GM19468 (cell line): ENCODE results near the gene MUC6.

ENCODE experiments used
- ATAC-seq: cut with Tn5 transposase; IDR thresholded peaks from one replicate; pipeline ENCODE4 v1.9.1; 2021; ENCODE audit warnings: mild to moderate bottlenecking, moderate library complexity, moderate number of reproducible peaks; ENCODE audit not compliant: unreplicated experiment; ENCODE audit errors: extremely low read depth

Gene MUC6

DNA sequence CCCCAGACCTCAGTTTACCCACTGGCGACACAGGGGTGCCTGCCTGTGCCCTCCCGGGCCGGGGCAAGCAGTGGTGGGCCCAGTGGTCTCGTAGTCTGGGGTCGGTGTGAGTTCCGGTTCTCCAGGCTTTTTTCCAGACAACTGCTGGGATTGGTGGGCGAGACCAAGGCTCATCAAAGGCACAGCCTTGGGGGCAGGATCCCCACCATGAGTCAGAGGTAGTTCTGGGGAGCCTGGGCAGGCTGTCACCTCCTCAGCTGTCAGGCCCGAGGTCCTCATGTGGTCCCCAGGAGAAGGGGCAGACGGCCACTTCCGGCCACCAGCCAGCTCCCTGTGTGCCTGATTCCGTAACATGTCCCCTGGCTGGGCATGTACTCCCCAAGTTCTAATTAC, 37.3 kb upstream of the MUC6 start:
- no peak for ATAC-seq

DNA sequence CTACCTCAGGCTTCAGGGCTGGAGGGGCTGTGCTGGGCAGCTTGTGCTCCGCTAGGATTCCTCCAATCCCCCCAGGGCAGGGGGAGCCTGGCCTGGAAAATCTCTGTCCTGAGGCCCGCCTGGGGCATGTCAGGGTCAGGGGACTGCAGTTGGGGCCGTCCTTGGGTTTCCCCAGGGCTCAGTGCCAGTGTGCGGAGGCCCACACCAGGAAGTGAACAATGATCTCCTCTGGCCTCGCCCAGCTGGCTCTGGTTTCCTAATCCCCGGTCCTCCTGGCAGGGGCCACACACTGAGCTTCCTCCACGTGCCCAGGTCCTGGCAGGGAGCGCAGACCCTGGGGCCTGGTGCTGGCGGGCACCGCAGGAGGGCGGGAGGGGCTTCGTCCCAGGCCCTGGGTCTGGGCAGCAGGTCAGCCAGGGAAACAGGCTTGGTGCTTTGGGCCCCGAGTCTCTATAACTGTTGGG, 36.8 kb upstream of the MUC6 start:
- ATAC-seq: no peak

DNA sequence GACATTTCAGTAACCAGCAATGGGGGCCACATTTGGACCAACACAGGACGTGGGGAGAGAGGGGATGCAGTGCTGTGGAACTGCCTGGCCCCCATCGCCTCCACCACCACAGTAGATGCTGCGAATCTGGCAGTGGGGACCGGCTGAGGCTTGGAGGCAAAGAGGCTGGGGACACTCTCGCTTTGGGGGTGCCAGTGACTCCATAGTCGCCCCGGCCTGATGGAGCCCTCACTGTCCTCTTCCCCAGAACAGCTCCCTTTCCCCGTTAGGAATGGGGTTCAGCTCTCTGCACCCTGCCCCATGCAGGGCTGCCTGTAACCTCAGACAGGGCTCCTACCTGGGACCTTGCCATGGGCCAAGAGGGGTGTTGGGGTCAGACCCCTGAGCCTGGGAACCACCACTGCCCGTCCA, 36.3 kb upstream of the MUC6 start:
- ATAC-seq: no peak

DNA sequence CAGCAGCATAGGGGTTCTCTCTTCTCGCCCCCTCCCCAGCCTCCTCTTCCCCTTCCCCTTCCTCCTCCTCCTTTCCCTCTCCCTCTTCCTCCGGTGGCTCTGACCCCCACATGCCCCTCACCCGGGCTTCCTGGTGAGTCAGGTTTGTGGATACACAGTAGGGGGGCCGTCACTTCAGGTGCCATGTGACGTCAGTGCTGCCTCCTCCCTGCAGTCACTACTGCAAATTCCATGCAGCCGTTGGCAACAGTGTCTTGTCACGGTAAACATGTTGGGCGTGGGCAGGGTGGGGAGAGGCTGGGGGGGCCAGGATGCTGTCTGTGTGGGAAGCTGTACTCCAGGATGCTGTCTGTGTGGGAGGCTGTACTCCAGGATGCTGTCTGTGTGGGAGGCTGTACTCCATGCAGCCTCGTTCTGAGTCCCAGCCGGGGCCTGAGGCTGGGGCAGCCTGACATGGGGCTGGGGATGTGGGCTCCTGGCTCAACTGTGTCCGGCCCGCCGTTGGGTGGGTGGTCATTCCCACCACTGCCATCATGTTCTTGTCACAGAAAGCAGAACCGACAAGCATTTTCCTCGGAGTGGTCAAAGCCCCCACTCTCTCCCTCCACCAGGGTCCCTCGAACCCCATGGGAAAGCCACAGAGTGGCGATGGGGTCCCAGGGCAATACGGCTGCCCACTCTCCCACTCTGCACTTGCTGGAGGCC, 35.8 kb upstream of the MUC6 start:
- no peak for ATAC-seq

DNA sequence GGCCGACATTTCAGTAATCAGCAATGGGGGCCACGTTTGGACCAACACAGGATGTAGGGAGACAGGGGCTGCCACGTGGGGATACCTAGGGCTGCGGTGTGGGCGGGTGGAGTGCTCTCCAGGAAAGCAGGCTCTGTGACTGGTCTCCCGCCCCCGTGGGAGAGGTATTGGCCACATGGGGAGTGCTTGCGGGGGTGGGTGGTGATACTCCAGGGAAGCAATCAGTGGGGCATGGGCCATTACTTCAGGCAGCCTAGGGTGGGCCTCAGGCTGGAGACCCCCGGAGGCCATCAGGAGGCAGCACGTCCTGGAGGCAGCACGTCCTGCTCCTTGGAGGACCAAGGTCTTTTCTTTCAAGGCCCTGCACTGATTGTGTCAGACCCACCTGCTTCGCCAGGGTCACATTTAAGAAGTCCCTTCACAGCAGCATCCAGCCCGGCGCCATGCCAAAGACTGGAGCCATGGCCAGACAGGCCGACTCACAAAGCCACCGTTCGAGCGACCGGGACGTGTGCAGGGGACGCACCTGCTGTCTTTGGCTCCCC, 35.1 kb upstream of the MUC6 start:
- no peak for ATAC-seq

DNA sequence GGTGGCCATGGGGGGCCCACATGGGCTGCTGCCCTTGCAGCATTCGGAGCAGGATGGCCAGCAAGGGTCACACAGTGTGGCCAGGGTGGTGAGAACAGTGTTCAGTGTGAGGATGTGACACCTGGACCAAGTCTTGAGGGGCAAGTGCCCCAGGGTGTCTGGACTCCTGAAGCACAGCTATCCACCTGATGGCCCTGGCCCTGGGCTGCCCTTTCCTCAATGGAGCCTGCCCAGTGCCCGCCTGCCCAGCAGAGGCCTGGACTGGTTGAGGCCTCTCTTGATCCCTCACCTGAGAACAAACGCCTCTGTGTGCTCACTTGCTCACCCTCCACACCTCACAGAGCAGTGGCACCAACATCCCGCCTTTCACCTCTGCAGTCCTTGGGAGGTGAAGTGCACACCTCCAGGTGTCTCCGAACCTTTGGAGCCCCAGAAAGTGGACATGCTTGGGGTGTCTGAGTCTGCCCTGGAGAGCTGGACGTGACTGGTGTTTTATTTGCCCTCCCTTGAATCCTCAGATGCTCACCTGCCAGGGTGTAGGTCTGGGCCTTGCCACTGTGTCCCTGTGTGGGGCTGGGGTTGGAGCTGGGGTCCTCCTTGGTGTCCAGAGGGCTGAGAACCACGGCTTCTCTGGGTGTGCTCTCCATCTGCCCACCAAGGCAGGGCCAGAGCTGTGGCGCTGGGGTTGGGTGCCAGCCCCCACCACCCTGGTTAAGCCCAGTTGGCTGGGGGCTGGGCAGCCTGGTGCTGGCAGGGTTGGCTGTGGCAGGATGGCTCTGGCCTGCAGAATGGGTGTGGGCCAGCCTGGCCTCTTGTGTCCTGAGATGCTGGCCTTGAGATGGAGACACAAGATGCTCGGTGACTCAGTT, 34.3 kb upstream of the MUC6 start:
- ATAC-seq: no peak

DNA sequence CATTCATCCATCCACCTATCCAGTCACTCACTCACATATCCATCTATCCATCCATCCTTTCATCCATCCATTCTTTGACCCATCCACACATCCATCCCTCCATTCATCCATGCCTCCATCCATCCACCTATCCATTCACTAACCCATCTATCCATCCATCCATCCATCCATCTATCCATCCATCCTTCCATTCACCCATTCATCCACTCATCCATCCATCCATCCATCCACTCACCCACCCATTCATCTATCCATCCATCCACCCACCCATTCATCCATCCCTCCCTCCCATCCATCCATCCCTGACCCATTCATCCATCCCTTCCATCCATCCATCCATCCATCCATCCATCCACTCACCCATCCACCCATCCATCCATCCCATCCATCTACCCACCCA, 33.2 kb upstream of the MUC6 start:
- no peak for ATAC-seq

DNA sequence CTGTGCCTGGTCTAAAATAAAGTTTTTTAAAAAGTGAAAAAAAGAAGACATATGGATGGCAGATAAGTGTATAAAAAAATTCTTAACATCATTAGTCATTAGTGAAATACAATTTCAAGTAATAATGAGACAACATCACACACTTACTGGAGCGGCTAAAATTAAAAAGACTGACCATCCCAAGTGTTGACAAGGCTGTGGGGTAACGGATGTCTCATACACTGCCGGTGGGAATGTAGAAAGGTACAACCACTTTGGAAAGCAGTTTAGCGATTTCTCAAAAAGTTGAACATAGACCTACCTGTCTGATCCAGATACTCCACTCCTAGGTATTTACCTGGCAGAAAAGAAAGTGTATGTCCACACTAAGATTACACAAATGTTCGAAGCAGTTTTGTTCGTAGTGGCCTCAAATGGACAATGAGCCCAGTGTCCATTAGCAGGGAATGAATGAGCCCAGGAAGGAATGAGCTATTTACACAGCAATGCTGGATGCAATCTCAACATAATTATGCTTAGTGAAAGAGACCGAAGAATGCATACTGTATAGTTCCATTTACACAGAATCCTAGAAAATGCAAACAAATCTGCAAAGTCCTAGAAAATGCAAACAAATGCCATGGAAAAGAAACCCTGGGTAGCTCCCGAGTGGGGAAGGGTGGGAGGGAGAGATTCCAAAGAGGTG, 31.4 kb upstream of the MUC6 start:
- no peak for ATAC-seq

DNA sequence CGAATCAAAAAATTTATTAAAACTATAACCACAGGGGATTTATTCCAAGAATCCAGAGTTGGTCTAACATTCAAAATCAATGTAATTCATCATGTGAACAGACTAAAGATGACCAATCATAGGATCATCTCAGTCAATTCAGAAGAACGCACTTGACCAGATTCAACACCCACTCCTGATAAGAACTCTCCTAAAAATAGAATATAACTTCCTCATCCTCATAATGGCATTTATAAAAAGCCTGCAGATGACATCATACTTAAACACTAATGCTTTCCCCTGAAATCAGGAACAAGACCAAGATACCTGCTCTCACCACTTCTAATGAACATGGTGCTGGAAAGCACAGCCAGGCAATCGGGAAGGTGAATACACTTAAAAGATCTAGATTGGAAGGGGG, 27.6 kb upstream of the MUC6 start:
- no peak for ATAC-seq

DNA sequence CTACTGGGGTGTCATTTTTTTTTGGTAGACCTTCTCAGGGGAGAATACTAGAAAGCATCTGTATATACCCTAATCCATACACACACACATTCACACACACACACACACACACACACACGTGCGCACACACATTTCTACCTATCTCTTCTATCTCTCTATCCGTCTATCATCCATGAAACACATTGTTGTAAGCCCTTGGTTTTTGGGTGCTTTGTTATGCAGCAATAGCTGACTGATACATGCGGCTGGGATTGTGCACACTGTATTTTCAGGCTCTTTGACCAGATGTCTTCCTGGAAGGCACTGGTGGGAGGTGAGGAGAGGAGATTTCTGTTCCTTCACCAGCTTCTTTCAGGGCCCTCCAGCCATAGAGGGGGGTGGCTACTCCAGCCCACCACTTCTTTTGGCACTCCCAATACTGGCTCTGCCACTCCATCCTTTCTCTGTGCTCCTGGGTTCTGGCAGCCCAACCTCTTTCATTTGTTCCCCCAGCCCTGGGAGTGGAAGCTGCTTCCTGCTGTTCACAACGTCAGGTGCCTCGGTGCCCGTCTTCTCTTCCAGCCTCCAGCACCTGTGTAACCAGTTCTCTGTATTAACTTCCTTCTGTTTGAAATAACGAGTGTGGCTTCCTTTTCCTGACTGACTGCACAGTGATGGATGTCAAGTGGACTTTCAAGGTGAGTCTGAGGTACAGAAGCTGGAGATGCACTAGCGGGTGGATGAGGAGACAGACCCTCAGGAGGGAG, 25.7 kb upstream of the MUC6 start:
- no peak for ATAC-seq

DNA sequence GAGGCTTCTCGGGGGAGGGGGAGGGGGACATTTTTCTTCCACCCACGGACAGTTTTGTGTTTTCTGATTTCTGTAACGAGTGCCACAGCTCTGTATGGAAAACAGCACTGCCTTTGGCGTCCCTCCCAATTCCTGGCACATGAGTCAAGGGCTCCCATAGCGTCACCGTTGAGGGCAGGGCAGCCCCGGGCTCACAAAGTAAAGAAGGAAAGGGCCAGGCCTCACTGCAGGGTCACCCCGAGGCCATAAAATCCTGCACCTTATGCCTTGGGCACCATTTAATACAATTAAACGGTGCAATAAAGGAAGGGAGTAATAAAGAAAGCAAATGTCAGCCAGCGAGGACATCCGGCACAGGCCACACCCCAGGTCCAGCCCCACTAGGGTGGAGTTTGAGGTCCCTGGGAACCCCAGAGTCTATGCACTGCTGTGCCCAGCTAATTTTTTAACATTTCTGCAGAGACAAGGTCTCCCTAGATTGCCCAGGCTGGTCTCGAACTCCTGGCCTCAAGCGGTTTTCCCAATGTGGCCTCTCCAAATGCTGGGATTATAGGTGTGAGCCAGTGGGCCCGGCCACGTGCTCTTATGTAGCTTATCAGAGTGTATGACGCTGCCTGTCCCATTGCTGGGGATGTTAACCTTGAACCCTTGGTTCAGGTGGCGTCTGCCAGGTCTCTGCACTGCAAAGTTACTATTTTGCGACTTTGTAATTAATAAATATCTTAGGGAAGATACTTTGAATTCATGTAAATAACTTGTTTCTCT, 24.5 kb upstream of the MUC6 start:
- ATAC-seq: no peak

DNA sequence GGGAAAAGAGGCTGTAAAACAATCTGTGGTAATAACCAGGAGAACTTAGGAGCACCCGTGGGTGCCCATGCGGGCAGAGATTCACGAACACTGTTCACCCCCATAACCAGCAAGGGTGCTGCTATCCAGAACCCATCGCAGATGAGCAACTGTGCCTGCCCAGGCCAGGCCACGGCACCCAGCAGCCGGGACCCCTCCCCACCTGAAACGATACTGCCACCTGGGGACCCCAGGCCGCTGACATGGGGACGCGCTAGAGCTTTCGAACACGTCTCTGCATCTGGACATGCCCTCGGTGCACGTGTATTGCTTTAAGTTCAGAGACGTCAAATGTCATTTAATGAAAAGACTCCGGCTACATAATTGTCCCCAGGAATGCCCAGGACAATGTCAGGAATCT, 23.9 kb upstream of the MUC6 start:
- no peak for ATAC-seq

DNA sequence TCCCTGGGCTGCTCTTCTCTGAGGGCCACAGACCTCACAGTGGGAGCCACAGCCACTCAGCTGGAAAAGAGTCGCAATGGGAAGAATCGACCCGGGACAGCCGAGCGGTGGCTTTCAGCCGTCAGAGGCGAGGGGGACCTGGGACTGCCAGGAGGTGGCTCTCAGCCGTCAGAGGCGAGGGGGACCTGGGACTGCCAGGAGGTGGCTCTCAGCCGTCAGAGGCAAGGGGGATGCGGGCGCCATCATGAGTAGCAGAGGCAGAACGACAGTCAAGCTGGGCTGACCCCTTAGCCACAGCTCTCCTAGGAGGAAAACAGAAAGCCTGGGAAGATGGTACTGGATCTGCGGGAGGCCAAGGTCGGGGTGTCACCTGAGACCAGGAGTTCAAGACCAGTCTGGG, 23.2 kb upstream of the MUC6 start:
- no peak for ATAC-seq

DNA sequence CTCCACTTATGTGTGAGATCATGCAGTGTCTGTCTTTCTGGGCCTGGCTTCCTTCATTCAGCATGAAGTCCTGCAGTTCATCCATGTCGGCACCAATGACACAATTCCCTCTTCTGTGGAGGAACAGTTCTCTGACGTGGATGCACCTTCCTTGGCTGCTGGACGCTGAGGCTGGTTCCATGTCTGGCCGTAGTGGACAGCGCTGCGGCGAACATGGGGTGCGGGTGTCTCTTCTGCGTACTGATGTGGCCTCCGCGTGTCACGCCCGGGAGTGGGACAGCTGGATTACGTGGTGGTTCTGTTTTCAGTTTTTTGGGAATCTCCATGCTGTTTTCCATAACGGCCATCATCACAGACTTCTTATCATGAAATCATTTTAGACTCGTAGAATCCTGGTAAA, 21.3 kb upstream of the MUC6 start:
- no peak for ATAC-seq

DNA sequence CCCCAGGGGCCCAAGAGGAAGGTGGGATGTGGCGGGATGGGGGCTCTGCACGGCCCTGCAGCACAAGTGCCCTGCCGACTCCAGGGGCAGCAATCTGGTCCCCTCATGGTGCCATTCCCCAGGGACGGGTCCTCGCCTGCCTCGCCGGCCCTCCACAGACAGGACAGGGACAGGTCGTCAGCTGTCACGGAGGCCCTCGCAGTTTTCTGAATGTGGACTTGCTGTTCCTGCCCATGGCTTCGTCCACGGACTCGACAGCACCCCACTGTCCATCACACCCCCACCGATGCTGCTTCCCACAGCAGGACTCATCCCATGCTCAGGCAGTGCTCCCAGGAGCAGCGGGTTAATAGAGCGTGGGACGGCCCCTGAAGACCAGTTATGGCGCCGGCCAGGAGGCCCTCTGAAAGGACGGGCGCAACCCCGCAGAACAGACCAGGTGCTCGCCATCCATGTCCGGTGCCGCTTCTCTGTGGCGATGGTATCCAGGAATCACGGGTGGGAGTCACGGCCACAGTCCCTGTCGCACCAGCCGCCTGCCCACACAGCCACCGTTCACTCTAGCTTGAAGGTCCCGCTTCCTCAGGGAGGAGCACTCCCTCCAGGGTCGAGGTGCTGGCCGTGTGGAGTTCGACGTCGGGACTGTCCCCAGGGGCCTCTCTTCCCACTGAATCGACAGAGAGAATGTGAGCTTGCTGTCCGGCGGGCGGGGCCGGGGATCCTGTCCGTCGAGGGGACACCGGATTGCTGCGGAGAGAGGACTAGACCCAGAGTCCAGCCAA, 19.7 kb upstream of the MUC6 start:
- no peak for ATAC-seq

DNA sequence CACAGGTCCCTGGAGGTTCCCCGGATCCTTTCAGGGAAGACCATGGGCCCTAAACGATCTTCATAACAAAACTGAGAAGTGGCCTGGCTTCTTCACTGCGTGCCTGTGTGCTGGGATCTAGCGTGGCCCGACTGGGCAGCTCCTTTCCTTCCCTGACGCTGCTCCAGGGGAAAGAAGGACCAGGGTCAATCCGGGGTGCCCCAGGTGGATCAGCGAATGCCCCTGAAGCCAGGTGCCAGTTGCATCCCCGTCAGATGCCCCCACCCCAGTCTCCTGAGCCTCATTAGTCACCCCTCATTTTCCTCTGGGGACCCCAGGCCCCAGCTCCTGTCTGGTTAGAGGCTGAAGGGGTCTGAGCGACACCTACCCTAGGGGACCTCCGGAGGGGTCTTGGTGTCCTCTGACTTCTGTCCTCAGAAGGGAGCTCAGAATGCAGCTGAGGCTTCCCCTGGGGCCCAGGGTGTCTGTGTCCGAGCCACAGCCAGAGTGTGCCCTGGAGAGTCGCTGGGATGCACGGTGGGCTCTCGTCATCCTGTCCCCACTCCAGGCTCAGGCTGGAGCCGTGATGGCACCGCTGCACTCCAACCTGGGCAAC, 18.7 kb upstream of the MUC6 start:
- no peak for ATAC-seq

DNA sequence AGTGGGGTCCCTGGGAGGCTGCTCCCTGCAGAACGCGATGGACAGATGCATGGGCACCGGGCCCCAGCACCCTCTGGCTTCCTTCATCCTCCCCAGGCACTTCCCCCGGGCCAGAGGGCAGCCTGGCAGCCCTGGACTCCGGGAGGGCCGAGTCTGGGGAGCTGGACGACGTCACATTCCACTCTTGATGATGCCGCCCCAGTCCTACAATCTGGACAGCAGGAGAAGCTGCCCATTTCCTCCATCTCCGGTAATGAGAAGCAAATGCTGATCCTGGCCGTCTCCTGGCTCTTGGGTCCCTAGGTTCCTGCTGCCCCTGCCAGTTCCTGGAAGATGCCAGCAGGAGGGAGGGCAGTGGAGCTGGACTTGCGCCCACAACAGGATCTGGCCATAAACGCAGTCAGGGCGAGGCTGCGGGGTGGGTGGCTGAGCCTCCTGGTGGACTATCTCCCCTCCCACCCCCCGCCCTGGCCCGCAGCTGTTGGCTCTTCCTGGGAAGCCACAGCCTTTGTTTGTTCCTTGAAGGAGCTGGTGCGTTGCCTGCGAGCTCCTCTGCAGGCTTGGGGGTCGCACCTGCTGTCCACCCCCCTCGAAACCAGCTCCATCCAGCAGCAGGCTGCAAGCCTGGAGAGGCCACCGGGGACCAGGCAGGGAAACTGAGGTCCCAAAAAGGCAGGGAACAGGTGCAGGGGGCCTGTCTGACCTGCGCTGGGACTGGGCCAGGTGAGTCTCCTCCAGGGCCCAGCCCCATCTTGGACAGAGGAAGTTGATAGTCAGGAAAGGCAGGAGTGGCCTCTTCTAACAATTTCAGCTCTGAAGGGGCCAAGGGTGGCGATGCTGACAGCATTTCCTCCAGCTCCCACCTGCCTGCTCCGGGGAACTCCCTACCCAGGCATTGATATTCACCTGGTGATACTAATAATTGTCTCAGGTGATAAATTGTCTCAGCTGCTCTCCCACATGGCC, 17.9 kb upstream of the MUC6 start:
- no peak for ATAC-seq
